Inflammatory macrophage treated with lipopolysaccharide for 4 hours (primary cell): ENCODE measurements around the gene IL17REL.
"Not testable (repeated sequence)": the region's sequence is repeated elsewhere in the genome, so short reads cannot be mapped to it uniquely, and the experiment has no call there.

Experiments used
- DNase-seq: peaks from one replicate; pipeline ENCODE4 v3.0.0-alpha.2; 2020

The IL17REL gene

GRCh38 chr22:50001388-50002231, 11.0 kb downstream of the IL17REL start:
- no peak for DNase-seq

GRCh38 chr22:50000587-50001387, 11.8 kb downstream of the IL17REL start:
- no peak for DNase-seq

GRCh38 chr22:49999946-50000586, 12.5 kb downstream of the IL17REL start:
- no peak for DNase-seq

GRCh38 chr22:49999063-49999945, 13.3 kb downstream of the IL17REL start:
- DNase-seq = peak; percentile 29

GRCh38 chr22:49998718-49999062, 13.9 kb downstream of the IL17REL start:
- no peak for DNase-seq

- DNase-seq = no peak
Observed at GRCh38 chr22:49997932-49998717, 14.4 kb downstream of the IL17REL start.

- DNase-seq = no peak
Observed at GRCh38 chr22:49997251-49997599, 15.3 kb downstream of the IL17REL start.

GRCh38 chr22:49996518-49997250, 15.9 kb downstream of the IL17REL start:
- DNase-seq = no peak

GRCh38 chr22:49996119-49996517, 16.4 kb downstream of the IL17REL start:
- DNase-seq = no peak

- no peak for DNase-seq
Observed at GRCh38 chr22:49995361-49996118, 17.0 kb downstream of the IL17REL start.

- DNase-seq = no peak
Observed at GRCh38 chr22:49995041-49995360, 17.6 kb downstream of the IL17REL start.

GRCh38 chr22:49994361-49995040, 18.1 kb downstream of the IL17REL start:
- DNase-seq = no peak

- DNase-seq = no peak
Observed at GRCh38 chr22:49993649-49994360, 18.8 kb downstream of the IL17REL start.

- DNase-seq = peak; percentile 75
Observed at GRCh38 chr22:49992921-49993648, 19.5 kb downstream of the IL17REL start.

- no peak for DNase-seq
Observed at GRCh38 chr22:49991907-49992533, 20.5 kb downstream of the IL17REL start.

- no peak for DNase-seq
Observed at GRCh38 chr22:49991167-49991566, 21.4 kb downstream of the IL17REL start.

- not testable (repeated sequence) for DNase-seq
Observed at GRCh38 chr22:49989826-49990225, 22.7 kb downstream of the IL17REL start.

GRCh38 chr22:49986325-49986724, 26.2 kb downstream of the IL17REL start:
- DNase-seq = no peak
